ENCODE results near the gene HADH.
"Not testable (repeated sequence)": the region's sequence is repeated elsewhere in the genome, so short reads cannot be mapped to it uniquely, and the experiment has no call there.

HADH gene

GRCh38 chr4:107989537-107990386 is at the start of gene HADH:
Gene HADH (plus strand): TSS chr4:107989889. CDS start chr4:107989933, 44 bp downstream.
- peak; percentile 89 for DNase-seq

DNA sequence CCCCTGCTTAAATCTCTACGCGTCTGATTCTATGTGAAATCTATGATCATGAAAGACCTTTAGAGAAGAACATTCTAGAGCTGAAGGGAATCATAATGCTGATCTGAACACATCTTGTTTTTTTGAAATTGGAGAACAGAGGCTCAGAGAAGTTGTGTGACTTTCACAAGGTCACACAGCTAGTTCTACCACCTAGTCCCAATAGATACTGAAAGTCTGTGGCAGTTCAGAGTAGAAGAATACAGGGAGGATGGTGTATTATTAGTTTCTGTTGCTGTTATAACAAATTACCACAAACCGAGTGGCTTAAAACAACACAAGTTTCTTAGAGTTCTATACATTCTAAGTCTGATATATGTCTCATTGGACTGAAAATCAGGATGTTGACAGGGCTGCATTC is 43.9 kb upstream of the HADH start:
- no peak for DNase-seq

GRCh38 chr4:107950746-107951540 is 38.7 kb upstream of the HADH start:
- peak; percentile 11 for DNase-seq

GRCh38 chr4:107951551-107951950 is 38.1 kb upstream of the HADH start:
- peak; percentile 82 for DNase-seq

GRCh38 chr4:107956011-107956410 is 33.7 kb upstream of the HADH start:
- DNase-seq, result no peak

GRCh38 chr4:107966903-107967302 is 22.8 kb upstream of the HADH start:
- no peak for DNase-seq

DNA sequence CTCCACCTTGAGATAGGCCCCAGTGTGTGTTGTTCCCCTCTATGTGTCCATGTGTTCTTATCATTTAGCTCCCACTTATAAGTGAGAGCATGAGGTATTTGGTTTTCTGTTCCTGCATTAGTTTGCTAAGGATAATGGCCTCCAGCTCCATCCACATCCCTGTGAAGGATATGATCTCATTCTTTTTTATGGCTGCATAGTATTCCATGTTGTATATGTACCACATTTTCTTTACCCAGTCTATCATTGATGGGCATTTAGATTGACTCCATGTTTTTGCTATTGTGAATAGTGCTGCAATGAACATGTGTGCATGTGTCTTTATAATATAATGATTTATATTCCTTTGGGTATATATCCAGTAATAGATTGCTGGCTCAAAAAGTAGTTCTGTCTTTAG is 22.2 kb upstream of the HADH start:
- DNase-seq, result not testable (repeated sequence)

GRCh38 chr4:107967921-107968320 is 21.8 kb upstream of the HADH start:
- not testable (repeated sequence) for DNase-seq

DNA sequence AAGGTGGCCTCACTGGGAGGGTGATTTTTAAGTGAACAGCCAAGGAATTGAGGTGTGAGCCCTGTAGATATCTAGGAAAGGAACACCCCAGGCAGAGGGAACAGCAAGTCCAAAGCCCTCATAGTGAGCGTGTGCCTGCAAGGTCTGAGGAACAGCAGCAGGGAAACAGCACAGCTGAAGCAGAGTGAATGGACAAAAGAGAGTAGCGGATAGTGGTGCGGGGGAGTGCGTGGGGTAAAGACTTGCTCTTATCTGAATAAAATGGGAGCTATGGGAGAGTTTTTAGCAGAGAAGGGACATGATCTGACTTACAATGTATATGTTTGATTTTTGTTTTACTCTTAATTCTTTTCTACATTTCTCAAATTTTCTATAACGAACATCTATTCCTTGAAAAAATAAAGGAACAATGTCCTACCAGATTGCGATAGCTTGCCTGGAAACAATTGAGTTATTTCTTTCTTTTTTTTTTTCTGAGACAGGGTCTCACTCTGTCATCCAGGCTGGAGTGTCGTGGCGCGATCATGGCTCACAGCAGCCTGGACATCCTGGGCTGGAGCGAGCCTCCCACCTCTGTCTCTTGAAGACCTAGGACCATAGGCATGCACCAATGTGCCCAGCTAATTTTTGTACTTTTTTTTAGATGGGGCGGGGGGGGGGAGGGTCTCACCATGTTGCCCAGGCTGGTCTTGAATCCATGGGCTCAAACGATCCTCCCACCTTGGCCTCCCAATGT is 19.5 kb upstream of the HADH start:
- no peak for DNase-seq

GRCh38 chr4:107972605-107973004 is 17.1 kb upstream of the HADH start:
- DNase-seq, result no peak

- DNase-seq, result no peak
Observed at GRCh38 chr4:107974523-107974922, 15.2 kb upstream of the HADH start.

GRCh38 chr4:107977482-107977881 is 12.2 kb upstream of the HADH start:
- no peak for DNase-seq

DNA sequence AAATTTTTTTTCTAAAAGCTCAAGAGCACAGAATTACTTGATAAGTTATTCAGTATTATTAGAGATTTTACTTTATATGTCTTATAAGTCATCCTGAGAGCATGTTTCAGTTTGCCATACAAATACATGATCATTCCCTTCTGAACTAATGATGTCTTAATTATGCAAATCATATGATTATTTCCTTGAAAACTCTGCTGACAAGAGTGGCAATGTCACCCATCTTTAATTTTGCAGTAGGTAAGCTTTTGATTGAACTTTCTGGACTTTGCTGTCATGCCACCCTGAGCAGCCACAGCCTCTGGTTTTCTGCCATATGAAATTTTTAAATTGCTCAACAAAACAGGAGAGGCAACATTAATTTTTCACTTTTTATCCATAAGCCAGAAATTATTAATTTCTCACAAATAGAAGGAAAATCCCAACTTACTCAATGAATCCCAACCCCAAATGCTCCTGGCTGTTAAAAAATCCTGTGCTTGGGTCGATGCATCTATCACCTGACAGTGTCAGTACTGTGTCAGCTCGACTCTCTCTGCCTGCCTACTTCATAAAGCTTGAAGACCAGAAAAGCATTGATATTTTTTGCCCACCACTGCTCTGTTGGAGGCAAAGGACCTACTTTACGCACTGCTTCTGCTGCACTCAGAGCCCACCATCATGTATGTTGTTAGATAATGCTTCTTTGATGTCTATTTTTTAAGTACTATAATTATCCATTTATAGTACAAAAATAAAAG is 11.6 kb upstream of the HADH start:
- no peak for DNase-seq

DNA sequence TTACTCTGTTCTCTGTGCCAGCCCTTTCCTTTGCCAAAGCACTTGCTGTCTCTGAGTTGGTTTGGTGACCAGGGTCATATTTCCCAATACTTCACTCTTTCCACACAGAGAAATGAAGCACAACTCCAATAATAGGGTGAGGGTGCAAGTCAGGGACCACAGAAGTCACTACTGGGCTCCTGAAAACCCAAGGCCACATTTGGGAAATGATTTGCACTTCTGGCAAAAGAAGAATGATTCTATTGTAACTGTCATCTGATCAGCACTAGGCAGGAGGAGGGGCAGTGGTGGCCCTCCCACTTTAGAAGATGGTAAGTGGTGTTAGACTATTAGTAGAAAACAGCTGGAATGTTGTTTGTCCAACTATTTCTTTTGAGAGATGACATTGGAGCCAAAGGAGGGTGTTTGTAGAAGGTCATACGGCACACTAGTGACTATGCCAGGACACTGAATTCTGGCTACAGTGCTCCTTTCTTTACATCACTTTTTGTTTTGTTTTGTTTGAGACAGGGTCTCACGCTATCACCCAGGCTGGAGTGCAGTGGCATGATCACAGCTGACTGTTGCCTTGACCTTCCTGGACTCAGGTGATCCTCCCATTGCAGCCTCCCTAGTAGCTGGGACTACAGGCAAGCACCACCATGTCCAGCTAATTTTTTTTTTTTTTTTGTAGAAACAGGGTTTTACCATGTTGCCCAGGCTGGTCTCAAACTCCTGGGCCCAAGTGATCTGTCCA is 10.8 kb upstream of the HADH start:
- DNase-seq, result no peak

- DNase-seq, result no peak
Observed at GRCh38 chr4:107987916-107988762, 1.6 kb upstream of the HADH start.

DNA sequence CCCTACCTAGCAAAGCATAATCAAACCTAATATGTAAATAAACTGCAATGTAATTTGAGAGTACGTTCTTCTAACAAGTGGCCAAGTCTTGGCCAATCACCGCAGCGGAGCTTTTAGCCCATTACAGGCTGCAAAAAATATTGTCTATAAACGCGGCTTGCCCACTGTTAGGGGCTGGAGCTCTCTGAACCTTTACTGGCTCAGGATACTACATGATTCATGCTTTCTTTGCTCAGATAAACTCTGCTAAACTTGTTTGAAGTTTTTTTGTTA is 990 bp upstream of the HADH start:
- no peak for DNase-seq

DNA sequence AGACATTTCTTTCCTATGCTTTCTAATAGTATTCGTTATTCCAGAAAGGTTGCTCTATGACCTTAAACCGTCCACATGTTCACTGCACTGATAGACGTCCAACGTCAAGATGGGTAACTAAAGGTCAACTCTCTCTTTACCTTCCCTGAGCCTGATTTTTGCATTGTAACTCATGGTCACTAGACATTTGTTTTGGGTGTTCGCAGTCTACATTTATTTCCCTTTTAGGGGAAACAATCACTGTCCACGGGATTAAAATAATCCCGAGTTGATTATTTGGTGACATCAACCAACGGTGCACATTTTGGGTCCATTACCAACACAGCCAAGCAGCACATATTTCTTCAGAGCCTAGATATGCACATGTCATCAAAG is 540 bp upstream of the HADH start:
- DNase-seq, result no peak

- DNase-seq, result no peak
Observed at GRCh38 chr4:107991945-107992630, 2.4 kb downstream of the HADH start.

DNA sequence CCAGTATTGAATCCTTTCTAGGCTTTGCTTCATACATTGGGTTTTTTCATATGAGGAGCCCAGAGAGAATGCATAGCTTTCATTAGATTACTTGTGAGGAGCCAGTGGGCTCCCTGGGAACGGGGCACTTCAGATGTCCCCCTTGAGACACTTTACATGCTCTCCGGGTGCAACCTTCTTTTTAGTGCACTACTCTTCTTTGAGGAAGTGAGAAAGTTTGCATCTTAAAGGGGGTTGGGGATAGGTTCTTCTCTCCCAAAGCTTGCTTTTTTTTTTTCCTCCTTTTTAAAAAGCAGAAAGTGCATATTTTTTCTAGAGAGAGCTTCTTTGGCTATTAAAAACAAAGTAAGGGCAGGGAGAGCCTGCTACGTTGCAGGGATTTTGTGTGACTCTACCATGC is 4.3 kb downstream of the HADH start:
- no peak for DNase-seq

DNA sequence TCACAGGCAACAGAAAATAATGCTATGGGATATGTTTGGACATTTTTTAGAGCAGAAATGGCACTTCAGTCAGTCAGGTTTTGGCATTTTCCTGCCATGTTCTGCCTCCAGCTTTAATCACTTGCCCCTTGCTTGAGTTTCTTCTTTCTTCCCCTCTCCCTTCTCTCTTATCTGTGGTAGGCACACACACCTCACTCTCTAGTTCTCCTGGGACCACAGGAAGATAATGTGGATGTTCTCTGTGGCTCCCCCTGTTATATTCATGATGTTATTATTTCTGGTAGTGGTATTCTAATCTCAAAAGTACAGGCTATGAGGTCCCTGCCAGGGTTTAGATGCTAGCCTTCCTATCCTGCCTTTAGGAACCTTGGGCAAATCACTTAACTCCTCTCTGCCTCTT is 5.2 kb downstream of the HADH start:
- no peak for DNase-seq

Data from fibroblast of skin of right quadriceps (primary cell).